ENCODE data around the gene ZNF775. TPM values are rescaled to one million over a fixed set of nuclear protein-coding genes. Genes with fewer than 3 reads are reported as not detected.
"Not testable (repeated sequence)": the region's sequence is repeated elsewhere in the genome, so short reads cannot be mapped to it uniquely, and the experiment has no call there.

The ZNF775 gene
- total RNA-seq, 1 donor from 2014 or later = 3.4 TPM

DNA sequence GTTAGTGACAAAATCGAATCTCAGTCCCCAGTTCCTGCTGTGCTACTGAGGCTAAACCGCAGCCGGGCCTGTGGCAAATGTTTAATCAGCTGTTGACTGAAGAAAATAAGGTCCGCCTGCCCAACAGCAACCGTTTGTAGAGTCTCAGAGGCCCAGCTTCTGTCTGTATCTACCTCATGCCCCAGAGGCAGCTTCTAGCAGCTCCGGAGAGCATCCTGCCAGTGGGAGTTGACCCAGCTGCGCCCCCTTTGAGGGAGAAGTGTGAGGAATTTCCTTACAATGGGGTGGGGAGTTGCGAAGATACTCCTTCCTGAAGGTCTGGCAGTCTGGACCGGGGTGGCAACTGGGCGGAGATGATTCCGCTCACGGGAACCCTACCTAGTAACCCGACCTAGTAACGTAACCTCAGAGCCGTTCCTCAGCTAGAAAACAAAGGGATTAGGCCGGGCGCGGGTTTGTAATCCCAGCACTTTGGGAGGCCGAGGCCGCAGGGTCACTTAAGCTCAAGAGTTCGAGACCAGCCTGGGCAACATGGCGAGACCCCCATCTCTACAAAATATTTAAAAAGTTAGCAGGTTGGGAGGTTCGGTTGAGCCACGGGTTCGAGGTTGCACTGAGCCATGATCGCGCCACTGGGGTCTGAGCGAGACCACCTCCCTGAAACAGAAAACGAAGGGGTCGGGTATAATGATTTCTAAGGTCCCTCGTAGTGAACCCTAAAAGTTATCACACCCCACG, 846 bp upstream of the ZNF775 start:
- no peak for DNase-seq (ENCODE audit: low spot score)
- intact Hi-C loops (cut with DNase I) = no loop called here

DNA sequence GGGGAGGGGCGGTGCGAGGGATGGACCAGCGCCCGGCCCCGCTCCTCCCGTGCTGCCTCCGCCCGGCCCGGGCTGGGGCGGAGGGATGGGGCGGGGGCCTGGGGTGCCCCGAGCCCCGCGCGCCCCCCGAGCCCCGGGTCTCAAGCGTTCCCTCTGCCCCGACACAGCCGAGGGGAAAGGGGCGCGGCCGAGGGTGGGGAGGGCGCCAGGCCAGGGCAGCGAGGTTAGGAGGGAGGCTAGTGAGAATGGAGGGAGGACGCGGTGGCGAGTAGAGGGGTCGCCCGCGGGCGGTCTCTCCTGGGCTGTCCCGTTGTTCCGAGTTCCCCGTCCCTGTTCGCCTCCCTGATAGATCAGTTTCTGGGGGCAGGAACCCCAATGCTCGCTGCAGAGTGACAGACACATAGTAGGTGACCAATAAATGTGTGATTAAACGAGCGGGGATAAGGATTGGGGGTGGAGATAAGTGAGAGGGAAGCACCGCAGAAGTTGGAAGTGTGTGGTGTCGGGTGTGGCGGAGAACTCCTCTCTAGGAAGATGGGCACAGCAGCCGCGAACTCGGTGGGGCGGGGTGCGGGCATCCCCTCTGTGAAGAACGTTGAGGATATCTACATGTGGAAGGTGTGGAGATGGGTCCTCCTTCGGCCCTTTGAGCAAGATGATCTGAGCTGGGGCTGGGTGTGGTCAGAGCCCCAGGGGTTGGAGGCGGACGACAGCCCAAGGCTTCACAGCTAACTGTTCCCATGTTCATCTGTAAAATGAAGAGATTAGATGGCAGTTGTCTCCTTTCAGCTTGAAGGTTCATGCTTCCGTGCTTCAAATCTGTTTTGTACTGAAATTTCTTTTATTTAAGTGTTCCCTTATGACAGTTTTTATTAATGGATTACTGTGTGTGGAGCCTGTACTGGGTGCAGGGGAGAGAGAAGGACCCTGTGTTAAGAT, 580 bp downstream of the ZNF775 start:
- no peak for DNase-seq (ENCODE audit: low spot score)
- intact Hi-C loops (cut with DNase I) = no loop called here

DNA sequence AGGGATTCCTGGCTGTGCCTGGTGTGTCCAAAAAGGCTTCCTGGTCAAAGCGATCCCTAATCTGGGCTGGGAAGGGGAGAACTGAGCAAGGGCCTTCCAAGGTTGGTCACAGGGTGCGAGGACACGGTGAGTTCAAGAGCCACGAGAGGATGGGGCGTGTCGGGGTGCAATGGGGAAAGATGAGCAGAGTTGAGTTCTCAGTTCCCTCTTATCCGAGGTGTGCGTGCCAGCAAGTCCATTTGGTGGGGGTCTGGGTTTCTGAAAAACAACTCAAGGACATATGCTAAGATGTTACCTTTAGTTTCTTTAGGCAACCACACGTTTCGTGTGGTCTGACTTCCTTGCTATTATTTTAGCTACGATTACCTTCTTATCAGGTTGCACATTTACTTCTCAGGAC, 1.3 kb downstream of the ZNF775 start:
- DNase-seq (ENCODE audit: low spot score) = no peak
- intact Hi-C loops (cut with DNase I) = no loop called here

DNA sequence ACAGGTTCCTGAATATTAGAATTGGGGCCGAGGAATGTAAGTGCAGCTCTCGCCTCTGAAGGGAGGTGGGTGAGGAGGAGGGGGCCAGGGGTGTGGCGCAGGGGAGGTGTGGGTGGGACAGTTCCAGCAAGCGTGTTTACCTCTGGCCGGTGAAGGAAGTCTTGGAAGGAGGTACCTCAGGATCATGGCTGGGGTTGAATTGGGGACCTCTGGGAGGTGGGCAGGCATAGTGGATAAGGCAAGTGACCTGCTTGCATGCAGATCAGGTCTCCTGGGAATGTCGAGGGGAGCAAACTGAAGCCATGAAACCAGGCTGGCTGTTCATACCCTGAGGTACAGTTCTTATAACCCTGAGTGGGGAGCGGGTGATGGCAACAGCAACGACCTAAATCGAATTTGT, 2.0 kb downstream of the ZNF775 start:
- DNase-seq (ENCODE audit: low spot score) = no peak
- intact Hi-C loops (cut with DNase I) = no loop called here

DNA sequence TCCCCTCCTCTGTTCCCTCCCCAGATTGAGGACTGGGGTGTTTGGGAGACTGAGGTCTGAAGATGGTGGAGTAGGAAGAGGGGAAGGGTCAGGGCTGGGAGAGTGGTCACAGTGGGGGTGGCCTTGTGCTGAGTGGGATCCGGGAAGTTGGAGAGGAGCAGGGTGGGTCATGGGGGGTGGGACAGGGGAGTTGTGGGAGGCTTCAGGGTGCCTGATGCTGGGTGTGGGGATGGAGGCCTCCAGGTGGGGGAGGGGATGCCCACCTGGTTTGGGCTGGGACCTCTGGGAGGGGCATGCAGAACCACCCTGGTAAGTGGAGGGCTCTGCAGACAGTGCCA, 2.6 kb downstream of the ZNF775 start:
- no peak for DNase-seq (ENCODE audit: low spot score)
- intact Hi-C loops (cut with DNase I) = no loop called here

DNA sequence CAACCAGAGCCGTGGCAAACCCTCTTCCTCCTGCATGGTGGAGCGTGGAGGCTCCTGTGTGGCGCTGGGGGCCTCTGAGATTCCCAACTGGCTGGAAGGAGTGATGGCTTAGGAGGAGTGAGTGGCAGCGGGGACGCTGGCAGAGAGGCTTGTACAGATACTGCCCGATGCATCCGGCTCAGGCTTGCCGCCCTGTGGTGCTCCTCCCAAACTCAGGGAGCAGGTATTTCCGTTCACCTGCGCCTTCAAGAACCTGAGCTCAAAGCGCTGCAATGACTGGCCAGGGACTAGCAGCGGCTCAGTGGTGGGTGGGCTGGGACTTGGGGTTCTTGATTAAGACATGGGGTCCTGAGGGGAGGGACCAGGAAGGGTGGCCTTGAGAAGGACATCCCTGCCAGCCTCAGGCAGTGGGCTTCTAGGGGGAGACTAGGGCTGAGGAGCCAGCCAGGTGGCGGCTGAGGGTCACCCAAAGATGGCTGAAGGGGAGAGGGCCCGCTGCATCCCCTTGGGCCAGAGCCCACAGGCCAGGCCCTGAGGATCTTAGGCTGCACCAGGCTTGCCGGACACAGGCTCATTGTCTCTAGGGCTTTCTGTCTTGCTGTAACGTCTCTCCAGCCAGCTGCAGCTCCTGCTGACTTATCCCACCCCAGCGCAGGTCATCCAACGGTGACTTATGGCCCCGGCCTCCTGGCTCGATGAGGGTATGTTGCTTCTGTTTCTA, 3.2 kb downstream of the ZNF775 start:
- intact Hi-C loops (cut with DNase I) = no loop called here
- DNase-seq (ENCODE audit: low spot score) = no peak

DNA sequence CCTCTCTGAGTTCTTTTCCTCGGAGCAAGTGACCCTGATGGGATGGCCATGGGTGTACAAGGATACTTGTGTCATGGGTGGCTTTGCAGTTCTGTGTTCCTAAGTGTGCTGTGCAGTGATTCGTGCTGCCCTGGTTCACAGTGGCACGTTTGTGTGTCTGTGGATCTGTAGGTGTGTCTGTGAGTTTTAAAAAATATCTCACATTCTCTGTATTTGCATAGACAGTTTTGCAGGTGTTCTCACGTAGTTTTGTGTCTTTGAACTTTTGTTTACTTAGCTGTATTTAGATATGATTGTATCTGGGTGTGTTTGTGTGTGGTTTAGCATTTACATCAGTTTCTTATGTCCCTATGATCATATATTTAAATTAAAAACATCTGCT, 3.7 kb downstream of the ZNF775 start:
- intact Hi-C loops (cut with DNase I) = no loop called here
- DNase-seq (ENCODE audit: low spot score) = no peak

DNA sequence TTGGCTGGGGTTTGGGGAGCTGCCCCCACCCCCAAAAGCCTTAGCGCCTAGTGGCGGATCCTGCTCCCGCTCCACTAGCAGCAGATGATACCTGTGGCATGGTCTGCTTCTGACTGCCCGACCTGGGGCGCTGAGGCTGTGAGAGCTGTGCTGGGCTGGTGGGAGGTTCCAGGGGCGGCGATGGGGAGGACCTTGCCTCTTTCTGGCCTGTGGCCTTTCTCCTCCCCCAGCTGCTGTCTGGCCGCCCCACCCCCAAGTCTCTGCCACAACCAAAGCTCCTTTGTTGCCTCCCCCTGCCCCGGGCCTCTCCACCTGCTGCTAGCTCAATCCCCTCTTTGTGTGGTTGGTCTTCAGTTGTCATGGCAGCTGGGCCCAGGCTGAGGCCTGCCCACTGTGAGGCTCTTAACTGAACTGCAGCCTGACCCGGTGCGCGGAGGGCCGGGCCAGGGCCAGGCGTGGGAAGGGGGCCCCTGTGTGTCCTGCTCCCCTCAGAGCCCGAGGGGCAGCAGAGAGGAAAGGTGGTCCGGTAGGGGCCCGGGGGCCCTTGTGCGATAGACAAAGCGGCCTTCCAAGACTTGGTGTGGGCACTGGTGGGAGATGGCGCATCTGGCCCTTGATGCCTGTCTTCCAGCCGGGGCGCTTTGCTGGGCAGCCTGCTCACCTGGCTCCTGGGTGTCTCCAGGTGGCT, 4.7 kb downstream of the ZNF775 start:
- intact Hi-C loops (cut with DNase I) = no loop called here
- DNase-seq (ENCODE audit: low spot score) = no peak

DNA sequence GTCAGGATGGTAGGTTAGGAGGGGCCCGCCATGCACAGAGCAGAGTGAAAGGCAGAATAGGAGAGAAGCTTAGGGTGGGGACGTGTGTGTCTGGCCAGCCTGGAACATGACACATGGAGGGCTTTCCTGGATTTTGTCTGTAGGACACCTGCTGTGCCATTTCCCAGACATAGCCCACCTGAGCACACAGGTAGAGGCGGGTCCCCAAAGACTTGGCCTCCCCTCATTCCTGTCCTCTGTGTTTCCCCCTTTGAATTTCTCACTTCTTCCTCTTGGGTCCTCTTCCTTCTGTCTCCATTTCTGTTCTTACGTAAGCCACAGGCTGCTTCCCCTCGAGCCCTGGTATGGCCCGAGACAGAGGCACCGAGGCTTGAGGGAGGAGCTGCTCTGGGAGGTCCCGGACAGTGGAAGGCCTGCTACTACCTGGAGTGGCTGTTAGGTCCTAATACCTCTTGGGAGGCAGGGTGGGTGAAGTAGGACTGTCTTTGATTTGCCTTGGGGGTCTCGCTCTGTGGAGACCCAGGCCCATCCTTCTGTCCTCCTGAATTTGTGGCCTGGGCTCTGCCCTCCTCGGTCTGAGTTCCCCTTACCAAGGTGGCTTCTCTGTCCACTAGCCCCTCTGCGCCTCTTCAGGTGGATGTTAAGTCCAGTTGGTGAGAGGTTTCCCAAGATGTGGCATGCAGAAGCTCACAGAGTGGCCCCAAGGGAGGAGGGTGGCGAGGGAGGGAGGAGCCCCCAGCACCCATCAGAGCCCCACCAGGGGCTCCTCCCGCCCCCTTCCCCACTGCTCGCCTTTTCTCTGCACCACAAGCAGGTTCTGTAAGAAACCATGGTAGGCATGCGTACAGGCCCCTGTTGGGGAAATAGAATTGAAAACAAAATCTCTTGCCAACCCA, 5.5 kb downstream of the ZNF775 start:
- intact Hi-C loops (cut with DNase I) = loop anchor here (5.0 kb wide), 1 partner anchor 42 kb away; the partner anchor contains the start of gene RARRES2
- DNase-seq (ENCODE audit: low spot score) = peak; percentile 71

DNA sequence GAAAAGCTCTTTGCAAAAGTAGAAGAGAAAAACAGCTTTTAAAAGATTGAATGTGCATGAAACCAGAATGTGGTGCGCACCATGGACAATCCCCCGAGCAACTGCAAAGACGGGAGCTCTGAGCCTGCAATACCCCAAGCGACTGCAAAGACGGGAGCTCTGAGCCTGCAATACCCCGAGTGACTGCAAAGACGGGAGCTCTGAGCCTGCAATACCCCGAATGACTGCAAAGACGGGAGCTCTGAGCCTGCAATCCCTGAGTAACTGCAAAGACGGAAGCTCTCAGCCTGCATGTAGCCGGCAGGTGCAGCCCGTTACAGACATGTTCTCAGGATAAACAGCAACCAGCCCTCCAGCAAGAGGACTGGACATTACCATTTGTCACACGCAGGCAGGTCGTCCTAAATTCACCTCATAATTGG, 6.2 kb downstream of the ZNF775 start:
- DNase-seq (ENCODE audit: low spot score) = peak; percentile 56
- intact Hi-C loops (cut with DNase I) = loop anchor here (5.0 kb wide), 1 partner anchor 43 kb away; the partner anchor contains the start of gene RARRES2

DNA sequence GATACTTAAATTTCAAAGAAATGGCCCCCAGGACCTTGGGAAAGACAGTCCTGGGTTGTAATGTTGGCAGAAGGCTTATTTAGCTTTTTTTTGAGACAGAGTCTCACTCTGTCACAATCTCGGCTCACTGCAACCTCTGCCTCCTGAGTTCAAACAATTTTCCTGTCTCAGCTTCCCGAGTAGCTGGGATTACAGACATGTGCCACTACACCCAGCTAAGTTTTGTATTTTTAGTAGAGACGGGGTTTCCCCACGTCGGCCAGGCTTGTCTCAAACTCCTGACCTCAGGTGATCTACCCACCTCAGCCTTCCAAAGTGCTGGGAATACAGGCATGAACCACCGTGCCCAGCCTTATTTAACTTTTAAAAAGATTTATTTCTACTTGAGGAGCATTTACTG, 6.8 kb downstream of the ZNF775 start:
- DNase-seq (ENCODE audit: low spot score) = not testable (repeated sequence)
- intact Hi-C loops (cut with DNase I) = loop anchor here (5.0 kb wide), 1 partner anchor 44 kb away; the partner anchor contains the start of gene RARRES2

DNA sequence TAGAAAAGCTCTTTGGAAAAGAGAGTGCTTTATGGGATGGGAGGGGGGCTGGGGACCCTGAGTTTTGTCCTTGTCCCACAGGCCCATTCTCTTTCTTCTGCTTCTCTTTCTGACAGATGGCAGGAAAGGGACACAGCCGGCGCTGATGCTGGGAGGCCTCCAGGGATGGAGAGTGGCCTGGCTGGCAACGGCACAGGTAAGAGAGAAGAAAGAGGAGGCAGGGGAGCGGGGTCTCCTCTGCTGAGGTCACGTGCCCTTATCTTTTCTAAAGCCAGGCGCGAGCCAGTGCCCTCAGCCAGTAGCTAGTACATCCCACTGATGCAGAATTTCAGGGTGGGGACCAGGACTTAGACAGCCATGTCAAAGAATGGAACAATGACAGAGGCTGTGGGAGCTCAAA, 9.2 kb downstream of the ZNF775 start:
- DNase-seq (ENCODE audit: low spot score) = no peak
- intact Hi-C loops (cut with DNase I) = loop anchor here (5.0 kb wide), 1 partner anchor 46 kb away; the partner anchor contains the start of gene RARRES2

DNA sequence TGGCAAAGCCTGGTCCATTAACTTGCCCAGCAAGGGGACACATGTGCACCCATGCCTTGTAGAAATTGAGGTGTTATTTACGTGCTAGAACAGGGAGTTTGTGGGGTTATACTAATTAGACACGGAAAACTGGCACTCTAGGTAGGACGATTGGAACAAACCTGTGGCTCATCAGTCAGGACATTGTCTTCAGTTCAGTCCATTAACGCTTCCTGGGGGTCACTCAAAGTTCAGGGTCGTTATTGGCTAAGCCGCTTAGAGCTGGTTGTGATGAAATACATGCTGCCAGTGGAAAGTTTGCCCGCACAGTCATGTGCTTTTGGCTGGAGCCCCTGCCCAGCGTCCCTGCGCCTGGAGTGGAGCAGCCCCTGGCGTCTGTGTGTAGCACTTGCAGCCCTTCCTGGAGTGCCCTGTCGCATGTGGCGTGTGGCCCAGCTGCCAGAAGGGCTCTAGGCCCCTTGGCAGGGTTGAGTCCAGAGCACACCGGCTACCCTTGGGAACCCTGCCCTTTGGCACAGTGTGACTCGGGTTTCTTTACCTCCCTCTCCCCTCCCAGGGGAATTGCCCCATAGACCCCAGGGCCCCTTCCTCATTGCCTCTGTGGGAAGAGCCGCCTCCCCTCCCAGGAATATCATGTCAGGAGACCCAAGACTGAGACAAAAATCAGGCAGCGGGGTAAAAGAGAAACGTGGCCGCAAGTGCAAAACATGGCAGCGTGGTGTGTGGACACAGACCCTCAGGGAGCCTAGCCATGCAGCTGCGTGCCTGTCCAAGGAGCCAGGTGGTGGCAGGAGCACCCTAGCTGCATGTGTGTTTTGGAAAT, 9.8 kb downstream of the ZNF775 start:
- intact Hi-C loops (cut with DNase I) = loop anchor here (5.0 kb wide), 1 partner anchor 47 kb away; the partner anchor contains the start of gene RARRES2
- no peak for DNase-seq (ENCODE audit: low spot score)

DNA sequence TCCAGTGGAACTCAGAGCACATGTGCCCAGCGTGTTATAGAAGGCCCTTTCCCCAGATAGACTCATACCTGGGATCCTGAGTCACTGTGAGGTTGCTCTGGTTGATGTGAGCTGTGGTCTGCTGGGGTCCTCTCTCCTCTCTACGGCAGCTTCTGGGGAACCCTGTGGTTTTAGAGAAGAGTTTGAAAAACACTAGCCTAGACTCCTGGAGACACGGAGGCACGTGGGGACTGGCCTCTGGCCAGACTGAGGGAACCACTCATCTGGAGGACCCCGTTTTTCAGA, 10.3 kb downstream of the ZNF775 start:
- no peak for DNase-seq (ENCODE audit: low spot score)
- intact Hi-C loops (cut with DNase I) = loop anchor here (5.0 kb wide), 1 partner anchor 47 kb away; the partner anchor contains the start of gene RARRES2

DNA sequence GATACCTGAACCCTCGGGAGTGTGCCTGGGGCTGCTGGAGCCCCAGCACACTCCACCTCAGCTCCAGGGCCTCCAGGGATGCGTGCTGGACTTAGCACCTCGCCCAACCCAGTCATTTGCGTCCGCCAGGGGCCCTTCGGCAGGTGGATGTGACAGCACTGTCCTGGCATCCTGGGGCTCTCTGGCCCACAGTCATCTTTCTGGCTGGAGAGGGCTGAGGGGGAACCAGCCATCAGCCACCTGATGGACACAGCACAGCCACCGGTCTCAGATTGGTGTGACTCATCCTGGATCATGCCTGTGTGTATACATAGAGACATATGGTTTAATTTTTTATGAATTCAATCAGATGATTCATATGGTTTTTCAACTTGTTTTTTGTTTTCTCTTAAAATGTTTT, 11.1 kb downstream of the ZNF775 start:
- no peak for DNase-seq (ENCODE audit: low spot score)
- intact Hi-C loops (cut with DNase I) = no loop called here

DNA sequence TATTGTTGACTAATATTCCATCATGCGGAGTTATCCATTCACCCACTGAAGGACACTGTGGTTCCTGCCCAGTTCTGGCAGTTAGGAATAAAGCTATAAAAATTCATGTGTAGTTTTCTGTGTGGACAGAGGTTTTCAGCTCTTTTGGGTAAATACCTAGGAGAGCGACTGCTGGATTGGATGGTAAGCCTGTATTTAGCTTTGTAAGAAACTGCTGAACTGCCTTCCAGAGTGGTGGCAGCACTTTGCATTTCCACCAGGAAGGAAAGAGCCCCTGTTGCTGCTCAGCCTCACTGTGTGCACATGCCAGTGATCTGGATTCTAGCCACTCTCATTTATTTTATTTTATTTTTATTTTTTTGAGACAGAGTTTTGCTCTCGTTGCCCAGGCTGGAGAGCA, 14.2 kb downstream of the ZNF775 start:
- intact Hi-C loops (cut with DNase I) = no loop called here
- no peak for DNase-seq (ENCODE audit: low spot score)

DNA sequence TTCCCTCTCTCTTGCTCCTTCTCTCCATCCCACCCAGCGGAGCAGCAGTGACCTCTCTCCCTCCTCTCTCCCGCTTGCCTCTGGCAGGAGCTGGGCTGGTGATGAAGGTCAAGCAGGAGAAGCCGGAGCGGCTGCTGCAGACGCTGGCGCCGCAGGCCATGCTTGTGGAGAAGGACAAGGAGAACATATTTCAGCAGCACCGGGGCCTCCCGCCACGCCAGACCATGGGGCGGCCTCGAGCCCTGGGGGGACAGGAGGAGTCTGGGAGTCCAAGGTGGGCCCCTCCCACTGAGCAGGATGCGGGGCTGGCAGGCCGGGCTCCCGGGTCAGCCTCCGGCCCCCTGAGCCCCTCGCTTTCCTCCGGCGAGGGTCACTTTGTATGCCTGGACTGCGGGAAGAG, 17.3 kb downstream of the ZNF775 start:
- intact Hi-C loops (cut with DNase I) = no loop called here

DNA sequence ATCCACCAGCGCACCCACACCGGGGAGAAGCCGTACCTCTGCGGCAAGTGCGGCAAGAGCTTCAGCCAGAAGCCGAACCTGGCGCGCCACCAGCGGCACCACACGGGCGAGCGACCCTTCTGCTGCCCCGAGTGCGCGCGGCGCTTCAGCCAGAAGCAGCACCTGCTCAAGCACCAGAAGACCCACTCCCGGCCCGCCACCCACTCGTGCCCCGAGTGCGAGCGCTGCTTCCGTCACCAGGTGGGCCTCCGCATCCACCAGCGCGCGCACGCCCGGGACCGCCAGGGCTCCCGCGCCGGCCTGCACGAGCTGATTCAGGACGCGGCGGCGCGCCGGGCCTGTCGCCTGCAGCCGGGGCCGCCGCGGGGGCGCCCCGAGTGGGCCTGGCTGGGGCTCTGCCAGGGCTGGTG, 17.7 kb downstream of the ZNF775 start:
- no peak for DNase-seq (ENCODE audit: low spot score)
- intact Hi-C loops (cut with DNase I) = no loop called here

More for the DNA sequence above, 17.3 kb downstream of the ZNF775 start:
- DNase-seq (ENCODE audit: low spot score) = no peak

Data from cardiac septum (tissue), 1 donor.